ENCODE data around the gene ZNF276.
A peak's percentile ranks its signal among the peaks of the same experiment; 100 is the strongest.
"Not testable (repeated sequence)": the region's sequence is repeated elsewhere in the genome, so short reads cannot be mapped to it uniquely, and the experiment has no call there.

ZNF276 gene

DNA sequence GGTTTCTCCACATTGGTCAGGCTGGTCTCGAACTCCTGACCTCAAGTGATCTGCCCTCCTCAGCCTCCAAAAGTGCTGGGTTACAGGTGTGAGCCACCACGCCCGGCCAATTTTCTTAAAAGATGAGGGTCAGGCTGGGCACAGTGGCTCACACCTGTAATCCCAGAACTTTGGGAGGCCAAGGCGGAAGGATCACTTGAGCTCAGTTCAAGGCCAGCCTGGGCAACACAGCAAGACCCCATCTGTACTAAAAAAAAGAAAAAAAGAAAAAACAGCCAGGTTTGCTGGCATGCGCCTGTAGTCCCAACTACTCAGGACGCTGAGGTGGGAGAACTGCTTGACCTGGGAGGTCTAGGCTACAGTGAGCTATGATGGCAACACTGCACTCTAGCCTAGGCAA, 62.6 kb downstream of the ZNF276 start:
- DNase-seq (ENCODE audit: low read depth) = not testable (repeated sequence)

DNA sequence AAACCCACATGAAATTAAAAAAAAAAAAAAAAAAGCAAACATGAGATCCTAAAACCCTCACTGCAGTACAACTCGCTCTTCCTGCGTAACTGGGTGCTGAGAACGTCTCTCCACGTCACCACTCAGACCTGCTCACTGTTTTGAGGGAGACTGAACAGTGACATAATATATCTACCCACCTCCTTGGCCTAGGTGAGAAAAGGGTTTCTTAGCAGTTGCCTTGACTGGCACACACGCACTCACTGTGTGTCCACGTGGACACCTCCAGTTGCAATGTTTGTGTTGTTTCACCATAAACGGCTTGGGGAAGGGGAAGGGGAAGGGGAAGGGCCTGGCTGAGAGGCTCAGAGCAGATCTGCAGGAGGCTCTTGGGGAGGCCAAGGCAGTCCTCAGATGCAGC, 63.1 kb downstream of the ZNF276 start:
- no peak for DNase-seq (ENCODE audit: low read depth)

DNA sequence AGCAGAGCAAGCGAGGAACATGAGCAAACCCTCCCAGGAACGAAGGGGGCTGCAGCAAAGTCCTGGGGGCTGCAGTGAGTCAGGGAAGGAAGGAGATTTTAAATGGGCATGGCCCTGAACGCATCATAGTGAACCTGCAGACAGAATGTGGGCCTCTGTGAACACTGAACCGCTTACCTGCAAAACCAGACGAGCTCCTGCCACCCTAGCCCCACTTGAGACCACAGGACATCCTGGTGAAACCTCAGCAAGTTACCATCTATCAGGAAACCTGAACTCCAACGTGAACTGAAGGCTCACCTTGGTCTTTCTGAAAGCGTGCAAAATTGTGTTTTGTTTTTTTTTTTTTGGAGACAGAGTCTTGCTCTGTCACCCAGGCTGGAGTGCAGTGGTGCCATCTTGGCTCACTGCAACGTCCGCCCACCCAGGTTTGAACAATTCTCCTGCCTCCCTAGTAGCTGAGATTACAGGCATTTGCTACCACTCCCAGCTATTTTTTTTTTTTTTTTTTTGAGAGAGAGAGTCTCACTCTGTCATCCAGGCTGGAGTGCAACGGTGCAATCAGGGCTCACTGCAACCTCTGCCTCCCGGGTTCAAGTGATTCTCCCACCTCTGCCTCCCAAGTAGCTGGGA, 64.3 kb downstream of the ZNF276 start:
- peak; percentile 18 for DNase-seq (ENCODE audit: low read depth)

DNA sequence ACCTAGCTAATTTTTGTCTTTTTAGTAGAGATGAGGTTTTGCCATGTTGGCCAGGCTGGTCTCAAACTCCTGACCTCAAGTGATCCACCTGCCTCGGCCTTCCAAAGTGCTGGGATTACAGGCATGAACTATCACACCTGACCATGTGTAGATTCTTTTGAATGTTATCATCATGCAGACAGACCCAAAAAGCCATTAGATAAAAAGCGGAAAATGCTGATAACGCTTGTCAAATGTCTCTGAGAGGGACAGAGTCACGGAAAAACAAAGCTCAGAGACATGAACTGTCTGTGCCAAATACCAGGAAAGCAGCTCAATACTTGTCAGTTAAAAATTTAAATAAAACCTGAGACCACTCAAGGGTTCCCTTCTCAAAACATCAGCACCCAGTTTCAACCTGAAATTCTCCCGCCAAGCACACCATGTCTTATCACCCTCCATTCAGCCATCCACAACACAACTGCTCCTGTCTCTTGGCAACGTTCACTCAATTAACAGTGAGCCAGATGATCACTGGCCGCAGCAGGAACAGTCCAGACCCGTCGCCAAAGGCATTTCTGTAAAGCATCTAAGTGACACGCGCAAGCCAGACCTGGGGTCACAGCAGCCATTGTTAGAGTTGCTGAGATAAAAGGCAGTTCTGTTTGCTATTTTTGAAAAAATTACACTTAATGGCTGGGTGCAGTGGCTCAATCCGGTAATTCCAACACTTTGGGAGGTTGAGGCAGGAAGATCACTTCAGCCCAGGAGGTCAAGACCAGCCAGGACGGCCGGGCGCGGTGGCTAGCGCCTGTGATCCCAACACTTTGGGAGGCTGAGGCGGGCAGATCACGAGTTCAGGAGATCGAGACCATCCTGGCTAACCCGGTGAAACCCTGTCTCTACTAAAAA, 65.4 kb downstream of the ZNF276 start:
- no peak for DNase-seq (ENCODE audit: low read depth)

DNA sequence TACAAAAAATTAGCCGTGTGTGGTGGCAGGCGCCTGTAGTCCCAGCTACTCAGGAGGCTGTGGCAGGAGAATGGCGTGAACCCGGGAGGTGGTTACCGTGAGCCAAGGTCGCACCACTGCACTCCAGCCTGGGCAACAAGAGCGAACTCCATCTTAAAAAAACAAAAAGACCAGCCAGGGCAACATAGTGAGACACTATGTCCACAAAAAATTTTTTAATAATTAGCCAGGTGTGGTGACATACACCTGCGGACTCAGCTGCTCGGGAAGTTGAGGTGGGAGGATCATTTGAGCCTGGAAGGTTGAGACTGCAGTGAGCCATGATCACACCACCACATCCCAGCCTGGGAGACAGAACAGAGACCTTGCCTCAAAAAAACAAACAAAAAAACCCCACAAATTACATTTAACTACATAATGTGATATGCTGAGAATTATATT, 66.0 kb downstream of the ZNF276 start:
- no peak for DNase-seq (ENCODE audit: low read depth)
